Middle frontal gyrus (tissue), 1 donor: ENCODE measurements around the gene NR1I2.

Experiments
- DNase-seq: peaks from one replicate; pipeline ENCODE4 v3.0.0-alpha.2; 2015; ENCODE audit warnings: low spot score; ENCODE audit errors: extremely low spot score

Gene NR1I2

GRCh38 chr3:119781330-119782198 is at the start of gene NR1I2:
Gene NR1I2 (plus strand): TSS chr3:119782101.
- DNase-seq = no peak

DNA sequence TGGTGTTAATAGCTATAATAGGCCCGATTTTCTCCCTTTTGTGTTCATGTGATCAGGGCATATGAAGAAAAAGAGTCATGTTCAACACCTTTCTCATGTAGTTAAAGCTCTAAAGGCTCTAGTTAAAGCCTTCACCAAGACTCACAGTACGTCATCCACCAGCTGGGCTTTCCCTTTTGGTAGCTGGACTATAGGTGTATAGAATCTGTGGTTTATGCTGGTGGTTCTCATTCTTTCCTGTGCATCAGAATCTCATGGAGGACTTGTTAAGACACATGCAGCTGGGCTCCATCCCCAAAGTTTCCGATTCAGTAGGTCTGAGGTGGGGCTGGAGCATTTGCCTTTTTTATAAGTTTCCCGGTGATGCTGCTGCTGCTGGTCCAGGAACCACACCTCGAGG is 48.1 kb upstream of the NR1I2 start:
- no peak for DNase-seq

DNA sequence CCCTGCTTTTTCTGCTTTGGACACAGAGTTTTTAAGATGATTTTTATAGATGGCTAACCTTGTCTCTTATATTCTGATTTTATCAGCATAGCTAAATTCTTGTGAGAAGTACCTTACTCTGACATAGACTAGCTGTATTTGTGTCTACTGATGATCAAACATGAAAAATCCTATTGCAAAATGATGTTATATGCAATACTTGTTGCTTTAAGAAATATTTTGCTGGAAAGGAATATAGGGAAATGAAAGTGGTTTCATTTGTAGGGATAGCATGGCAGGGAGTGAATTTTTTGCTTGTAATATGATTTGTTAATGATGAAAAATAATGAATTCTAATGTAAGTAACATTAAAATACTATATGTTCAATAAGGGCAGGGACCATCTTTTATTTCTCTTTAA is 43.2 kb upstream of the NR1I2 start:
- no peak for DNase-seq

DNA sequence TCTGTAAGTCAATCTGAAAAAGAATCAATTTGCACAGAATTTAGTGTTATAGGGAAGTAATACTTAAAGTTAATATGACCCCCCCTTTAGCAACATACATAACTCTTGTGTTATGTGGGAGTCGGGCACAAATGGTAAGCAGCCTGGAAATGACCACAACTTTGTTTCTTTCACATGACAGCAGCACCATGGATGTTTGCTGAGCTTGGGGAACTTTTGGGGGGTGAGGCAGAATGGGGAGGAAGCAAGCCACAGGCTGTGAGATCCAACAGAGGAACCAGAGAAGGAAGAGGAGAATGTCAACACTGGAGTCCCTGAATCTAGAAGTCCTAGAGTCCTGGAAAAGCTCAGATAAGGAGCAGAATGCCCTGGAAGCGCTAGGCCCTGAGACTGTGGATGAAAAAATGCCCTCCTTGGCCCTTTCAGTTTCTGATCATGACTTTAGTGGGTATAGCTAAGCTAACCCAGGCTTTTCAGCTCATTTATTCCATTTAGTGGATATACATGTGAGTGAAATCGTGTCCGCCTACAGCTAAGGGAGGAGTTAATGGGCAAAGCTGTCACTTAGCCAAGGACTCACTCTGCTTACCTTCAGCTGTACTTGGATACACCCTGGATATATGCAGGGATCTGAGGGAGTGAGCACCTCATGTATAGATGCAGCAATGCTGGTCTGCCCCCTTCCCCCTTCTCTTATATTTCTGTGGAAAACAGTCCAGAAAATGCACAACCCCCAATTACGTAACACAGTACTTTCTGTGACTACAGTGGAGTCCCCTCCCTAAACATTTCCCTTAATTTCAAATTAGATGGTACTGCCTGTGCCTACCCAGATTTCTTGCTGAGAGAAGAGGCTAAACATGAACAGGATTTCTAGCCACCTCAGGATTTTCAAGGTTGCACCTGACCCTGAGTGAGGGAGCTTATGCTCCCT is 40.0 kb upstream of the NR1I2 start:
- no peak for DNase-seq

GRCh38 chr3:119743921-119744320 is 38.0 kb upstream of the NR1I2 start:
- DNase-seq = no peak

DNA sequence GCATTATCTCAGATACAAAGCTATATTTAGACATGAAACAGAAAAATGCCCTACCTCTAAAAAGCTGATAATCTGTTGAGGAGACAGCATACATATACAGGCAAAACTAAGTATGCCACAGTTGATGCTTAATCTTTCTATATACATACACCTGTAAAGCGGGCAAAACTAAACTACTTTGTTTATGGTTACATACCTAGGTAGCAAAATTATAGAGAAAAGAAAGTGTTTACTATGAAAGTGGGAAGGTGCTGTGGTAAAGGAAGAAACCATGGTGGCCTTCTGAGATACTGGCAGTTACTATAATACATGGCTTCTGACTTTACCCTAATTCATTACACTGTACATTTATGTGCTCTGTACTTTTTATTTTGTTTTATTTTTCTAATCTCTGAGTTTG is 36.0 kb upstream of the NR1I2 start:
- DNase-seq = no peak

DNA sequence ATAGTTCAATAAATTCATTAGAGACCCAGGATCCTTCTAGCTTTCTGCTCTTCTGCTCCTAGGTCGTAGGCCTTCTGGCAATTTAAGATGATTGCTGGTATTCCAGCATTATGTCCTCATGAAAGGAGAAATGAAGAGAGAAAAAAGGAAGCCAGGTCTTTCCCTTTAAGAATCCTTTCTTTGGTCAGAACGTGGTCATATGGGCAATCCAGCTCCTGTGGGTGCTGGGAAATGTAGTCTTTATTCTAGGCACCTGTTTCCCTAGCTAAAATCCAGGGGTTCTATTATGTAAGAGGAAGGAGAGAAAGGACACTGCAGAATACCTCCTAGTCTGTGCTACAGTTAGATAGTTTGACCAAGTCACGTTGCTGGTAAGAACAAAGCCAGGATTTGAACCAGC is 35.5 kb upstream of the NR1I2 start:
- no peak for DNase-seq

DNA sequence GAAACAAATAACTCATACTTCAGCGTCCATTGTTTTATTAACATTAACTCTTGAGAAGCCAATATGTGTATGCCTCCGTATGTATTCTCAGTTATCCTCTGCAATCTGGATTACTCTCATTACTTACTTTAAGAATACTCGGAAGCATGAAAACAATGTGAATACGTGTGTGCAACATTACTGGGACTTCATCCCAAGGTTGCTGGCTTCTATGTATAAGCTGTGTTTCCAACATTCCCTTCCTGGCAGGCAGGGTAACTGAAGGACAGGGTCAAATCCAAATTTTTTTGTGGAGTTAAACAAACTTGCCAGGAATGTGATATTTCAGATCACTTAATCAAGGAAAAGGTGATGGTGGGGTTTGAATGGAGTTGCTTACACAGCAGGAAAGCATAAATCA is 34.5 kb upstream of the NR1I2 start:
- no peak for DNase-seq

DNA sequence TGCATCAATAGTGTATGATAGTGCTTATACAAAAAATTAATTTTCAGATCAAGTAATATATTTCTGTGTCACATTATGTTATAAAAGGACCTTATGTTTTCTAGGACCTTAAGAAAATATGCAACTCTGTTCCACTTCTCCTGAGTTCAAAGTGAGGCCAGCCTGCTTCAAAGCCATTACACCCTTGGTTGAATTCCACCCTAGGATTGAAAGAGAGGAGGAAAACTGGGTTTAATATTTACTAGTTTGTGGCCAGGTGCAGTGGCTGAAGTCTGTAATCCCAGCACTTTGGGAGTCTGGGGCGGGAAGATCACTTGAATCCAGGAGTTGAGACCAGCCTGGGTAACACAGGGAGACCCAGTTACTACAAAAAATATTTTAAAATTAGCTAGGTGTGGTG is 32.9 kb upstream of the NR1I2 start:
- DNase-seq = no peak

GRCh38 chr3:119751423-119751822 is 30.5 kb upstream of the NR1I2 start:
- DNase-seq = no peak

GRCh38 chr3:119759962-119760361 is 21.9 kb upstream of the NR1I2 start:
- no peak for DNase-seq

- no peak for DNase-seq
Observed at GRCh38 chr3:119762876-119763275, 19.0 kb upstream of the NR1I2 start.

DNA sequence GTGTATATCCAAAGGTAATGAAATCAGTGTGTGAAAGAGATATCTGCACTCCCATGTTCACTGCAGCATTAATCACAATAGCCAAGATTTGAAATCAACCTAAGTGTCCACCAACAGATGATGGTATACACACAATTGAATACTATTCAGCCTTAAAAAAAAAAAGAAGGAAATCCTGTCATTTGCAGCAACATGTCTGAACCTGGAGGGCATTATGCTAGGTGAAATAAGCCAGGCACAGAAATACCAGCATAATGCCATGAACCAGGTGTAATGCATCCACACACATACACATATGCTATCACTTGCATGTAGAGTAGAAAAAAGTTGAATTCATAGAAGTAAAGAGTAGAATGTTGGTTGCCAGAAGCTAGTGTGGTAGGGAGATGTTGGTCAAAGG is 18.4 kb upstream of the NR1I2 start:
- DNase-seq = no peak

GRCh38 chr3:119765239-119765638 is 16.7 kb upstream of the NR1I2 start:
- DNase-seq = no peak

- DNase-seq = no peak
Observed at GRCh38 chr3:119767936-119768601, 13.8 kb upstream of the NR1I2 start.

DNA sequence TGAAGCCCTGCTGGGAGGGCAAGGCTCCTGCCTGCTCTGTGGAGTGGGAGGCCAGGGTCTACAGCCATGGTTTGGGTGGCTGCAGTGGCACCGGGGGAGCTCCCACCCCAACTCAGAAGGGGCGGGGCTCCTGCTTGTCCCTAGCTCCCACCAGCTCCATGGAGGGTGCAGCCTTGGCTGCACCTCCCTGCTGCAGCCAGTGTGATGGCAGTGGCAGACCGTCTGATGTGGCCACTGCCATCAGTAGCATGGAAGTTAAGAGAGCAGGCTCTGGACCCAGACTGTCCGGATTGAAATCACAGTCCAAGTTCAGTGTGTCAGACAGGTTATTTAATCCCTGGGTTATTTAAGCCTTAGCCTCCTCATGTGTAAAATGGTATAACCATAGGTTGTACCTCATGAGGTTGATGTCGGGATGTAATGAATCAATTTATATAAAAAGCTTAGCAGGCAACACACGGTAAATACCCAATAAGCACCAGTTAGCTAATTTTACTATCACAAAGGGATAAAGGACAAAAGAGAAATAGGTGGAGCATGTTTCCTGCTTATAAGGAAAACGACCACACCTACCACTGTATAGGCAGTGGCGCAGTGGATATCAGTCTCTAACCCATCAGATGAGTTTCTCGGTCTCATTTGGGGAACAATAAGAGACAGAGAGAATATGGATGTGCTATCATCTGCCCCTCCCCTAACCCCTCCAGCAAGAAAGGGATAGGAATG is 13.1 kb upstream of the NR1I2 start:
- DNase-seq = no peak

DNA sequence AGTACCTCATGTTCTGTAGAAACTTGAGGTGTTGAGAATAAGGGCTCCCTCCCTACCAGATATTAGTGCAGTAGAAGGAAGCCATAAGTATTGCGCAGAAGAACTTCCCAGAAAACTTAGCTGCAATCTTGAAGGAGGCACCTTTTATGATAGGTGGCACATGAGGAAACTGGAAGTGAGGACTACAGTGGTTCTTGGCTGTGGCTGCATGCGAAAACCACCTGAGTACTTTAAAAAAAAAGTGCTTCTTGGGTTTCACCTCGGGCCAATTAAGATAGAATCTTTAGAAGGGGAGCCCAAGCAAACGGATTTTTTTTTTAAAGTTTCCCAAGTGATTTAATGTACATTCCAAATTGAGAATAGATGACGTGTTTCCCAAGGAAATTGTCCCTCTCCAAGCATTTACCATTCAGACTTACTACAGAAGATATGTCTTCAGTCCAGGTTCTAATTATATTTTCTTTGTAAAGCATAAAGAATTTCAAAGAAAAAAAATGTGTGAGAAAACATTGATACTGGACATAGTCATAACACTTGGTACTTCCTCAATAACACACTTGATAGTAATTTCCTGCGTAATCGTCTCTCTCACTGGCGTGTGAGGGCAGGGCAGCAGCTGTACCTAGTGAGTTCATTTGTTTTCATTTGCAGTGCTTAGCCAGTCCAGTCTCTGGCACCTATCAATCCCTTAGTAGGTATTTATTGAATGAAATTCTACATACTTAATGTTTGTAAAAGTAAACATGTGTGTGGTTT is 12.3 kb upstream of the NR1I2 start:
- no peak for DNase-seq

GRCh38 chr3:119774444-119774843 is 7.5 kb upstream of the NR1I2 start:
- DNase-seq = no peak

DNA sequence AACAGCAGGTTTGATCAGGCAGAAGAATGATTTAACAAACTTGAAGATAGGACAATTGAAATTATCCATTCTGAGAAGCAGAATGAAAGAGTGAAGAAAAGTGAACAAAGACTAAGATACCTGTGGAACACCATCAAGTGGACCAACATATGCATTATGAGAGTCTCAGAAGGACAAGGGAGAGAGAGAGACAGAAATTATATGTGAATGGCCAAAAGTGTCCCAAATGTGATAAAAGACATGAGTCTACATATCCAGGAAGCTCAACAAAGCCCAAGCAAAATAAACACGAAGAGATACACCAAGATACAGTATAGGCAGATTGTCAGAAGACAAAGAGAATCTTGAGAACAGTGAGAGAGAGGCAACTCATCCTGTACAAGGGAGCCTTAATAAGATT is 5.6 kb upstream of the NR1I2 start:
- no peak for DNase-seq

DNA sequence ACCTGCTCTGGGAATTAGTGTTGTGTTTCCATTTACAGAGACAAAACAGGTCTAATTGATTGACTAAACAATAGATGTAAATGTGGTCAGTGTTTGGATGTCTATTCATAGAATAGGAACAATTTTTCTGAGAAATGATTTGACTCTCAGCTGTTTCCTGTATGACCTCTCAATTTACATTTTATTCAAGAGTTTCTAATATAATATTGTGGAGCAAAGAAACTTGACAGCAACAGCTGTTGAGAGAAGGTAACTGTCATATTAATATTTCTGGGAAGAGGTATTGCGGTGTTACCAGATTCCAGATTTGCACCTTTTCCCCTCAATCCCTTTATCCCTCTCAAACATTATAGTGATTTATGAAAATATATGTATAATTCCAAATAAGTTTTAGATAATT is 3.7 kb upstream of the NR1I2 start:
- DNase-seq = no peak
